GM12872 (cell line): ENCODE data around the gene FBXW8.

ENCODE experiments used
- TF ChIP-seq, protein P1 (sequence below): IDR thresholded peaks from 3 replicates; pipeline ENCODE4 v1.5.1; 2011; ENCODE audit warnings: low read depth, mild to moderate bottlenecking, low read length, moderate library complexity; ENCODE audit not compliant: insufficient read depth

FBXW8 gene

DNA sequence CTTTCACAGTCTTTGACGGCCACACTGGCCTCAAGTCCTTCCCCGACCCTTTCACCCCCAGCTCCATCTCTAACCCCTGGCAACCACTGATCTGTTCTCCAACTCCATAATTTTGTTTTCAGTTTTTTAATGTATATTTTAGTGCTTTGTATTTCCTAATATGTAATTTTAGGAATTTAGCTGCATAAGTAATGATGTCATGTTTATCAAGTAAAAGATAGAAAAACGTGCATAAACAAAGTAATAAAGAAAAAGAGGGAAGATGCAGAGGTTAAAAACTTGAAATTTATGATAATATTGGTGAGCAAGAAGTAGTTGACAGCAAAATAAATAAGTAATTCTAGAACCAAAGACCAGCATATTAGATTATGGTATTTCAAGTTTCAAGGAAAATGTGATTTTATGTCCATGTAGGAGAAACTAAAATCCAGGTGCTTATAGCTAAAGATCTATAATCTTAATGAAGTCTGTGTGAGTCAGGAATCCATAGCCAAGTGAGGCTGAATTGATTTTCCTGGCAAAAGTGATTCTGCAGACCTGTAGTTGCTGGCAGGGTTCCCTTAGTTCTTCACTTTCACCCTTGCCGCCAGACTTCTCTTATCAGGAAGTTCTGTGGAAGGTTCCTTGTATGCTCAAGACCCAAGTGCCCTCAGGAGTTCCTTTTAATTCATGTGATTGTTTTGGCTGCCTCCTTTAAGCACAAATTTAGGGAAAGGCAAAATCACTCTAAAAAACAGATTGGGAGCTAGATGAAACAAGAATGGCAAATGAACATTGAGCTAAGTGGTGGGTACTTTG, 24.4 kb downstream of the FBXW8 start:
- TF ChIP-seq, protein P1, sequence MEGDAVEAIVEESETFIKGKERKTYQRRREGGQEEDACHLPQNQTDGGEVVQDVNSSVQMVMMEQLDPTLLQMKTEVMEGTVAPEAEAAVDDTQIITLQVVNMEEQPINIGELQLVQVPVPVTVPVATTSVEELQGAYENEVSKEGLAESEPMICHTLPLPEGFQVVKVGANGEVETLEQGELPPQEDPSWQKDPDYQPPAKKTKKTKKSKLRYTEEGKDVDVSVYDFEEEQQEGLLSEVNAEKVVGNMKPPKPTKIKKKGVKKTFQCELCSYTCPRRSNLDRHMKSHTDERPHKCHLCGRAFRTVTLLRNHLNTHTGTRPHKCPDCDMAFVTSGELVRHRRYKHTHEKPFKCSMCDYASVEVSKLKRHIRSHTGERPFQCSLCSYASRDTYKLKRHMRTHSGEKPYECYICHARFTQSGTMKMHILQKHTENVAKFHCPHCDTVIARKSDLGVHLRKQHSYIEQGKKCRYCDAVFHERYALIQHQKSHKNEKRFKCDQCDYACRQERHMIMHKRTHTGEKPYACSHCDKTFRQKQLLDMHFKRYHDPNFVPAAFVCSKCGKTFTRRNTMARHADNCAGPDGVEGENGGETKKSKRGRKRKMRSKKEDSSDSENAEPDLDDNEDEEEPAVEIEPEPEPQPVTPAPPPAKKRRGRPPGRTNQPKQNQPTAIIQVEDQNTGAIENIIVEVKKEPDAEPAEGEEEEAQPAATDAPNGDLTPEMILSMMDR, result no peak

GRCh38 chr12:116937640-116938039, 26.9 kb downstream of the FBXW8 start:
- TF ChIP-seq, protein P1, result no peak

DNA sequence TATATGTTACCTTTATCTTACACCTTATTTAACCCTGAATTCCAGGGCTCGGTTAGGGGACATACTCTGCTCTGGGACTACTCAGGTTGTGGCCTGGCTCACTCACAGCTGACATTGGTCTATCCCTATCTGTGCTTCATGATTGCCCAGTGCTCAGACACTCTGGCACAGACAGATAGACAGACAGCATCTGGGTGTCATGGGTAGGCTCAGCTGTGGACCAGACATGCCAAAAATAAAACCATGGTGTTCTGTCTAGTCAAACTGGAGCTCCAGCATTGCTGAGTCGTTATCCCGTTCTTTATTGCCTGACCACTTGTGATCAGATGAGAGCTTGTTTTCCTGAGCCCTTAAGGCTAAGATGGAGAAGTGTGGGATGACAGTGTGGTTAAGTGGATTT, 29.0 kb downstream of the FBXW8 start:
- TF ChIP-seq, protein P1, result no peak

GRCh38 chr12:116941188-116941587, 30.4 kb downstream of the FBXW8 start:
- TF ChIP-seq, protein P1, result no peak

- TF ChIP-seq, protein P1, result no peak
Observed at GRCh38 chr12:116943419-116944372, 32.9 kb downstream of the FBXW8 start.

GRCh38 chr12:116945886-116946550, 35.3 kb downstream of the FBXW8 start:
- TF ChIP-seq, protein P1, result no peak

DNA sequence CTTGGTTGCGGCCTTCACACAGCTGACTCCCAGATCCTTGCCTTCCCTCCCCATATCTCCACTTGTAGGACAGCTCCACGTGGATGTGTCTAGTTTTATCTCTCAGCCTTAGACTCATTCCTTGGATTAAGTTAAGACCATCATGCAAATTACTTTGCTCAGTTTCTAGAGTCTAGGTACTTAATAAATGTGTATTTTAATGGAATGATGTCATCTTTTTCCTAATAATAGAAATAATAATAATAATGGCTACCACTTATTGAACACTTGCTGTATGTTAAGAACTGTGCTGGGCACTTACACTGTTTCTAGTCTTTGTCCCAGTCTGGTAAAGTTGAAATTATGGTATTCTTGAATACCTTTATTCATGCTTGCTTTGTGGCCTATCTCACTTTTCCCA, 37.5 kb downstream of the FBXW8 start:
- TF ChIP-seq, protein P1, result no peak
